Tibial artery (tissue), 4 donors: Measurements from ENCODE around the gene FBXO21.

Experiments
- DNase-seq, 2 donors: peaks; one replicate each; pipeline ENCODE4 v3.0.0-alpha.2; 2019
- H3K27ac ChIP-seq, 2 donors: fragments of 200-600 bp; sonication (generic) in 1 of 2; 1 replicate in 1 of 2; 2 replicates in 1 of 2; pipeline ENCODE4 v1.5.1; 2018 to 2019; ENCODE audit warnings: mild to moderate bottlenecking in 1 of 2
- H3K27me3 ChIP-seq, 2 donors: fragments of 200-600 bp; sonication (generic) in 1 of 2; one replicate each; pipeline versions ENCODE4 v1.5.1 to v1.6.0; 2016 to 2019
- H3K36me3 ChIP-seq, 3 donors: fragments of 200-600 bp; sonication (generic) in 2 of 3; one replicate each; pipeline ENCODE4 v1.5.1; 2016 to 2019; ENCODE audit warnings: mild to moderate bottlenecking in 2 of 3
- H3K4me1 ChIP-seq, 4 donors: fragments of 200-600 bp; sonication (generic) in 2 of 4; 1 replicate in 3 of 4; 2 replicates in 1 of 4; pipeline ENCODE4 v1.5.1; 2016 to 2019
- H3K4me3 ChIP-seq, 2 donors: fragments of 200-600 bp; sonication (generic) in 1 of 2; 1 replicate in 1 of 2; 2 replicates in 1 of 2; pipeline ENCODE4 v1.5.1; 2018 to 2019; ENCODE audit warnings: mild to moderate bottlenecking in 2 of 2
- H3K9me3 ChIP-seq, 3 donors: fragments of 200-600 bp; sonication (generic) in 1 of 3; one replicate each; pipeline ENCODE4 v1.5.1; 2016 to 2019
- intact Hi-C: fragments of 100-400 bp; cut with DNase I; formaldehyde crosslinking; loops from one replicate; pipeline ENCODE4 v1.15.0; 2023; ENCODE audit warnings: low total_unique reads
- TF ChIP-seq, protein P1 (sequence below), 2 experiments: fragments of 200-600 bp in 1 of 2; fragments of 450-650 bp in 1 of 2; IDR thresholded peaks; one replicate each; pipeline ENCODE4 v1.5.1; 2017 to 2019; ENCODE audit warnings: antibody characterized with exemption in 2 of 2, mild to moderate bottlenecking in 1 of 2, moderate library complexity in 1 of 2

Gene FBXO21

GRCh38 chr12:117129391-117129790 lies 60.9 kb downstream of the FBXO21 start:
- no peaks in the 10 kb centered on the region for H3K9me3 ChIP-seq
- intact Hi-C loops, result loop anchor here (10.0 kb wide), 1 partner anchor 425 kb away; no protein-coding TSS in a partner anchor
- H3K27ac ChIP-seq, result no peak overlapping the region
- TF ChIP-seq, protein P1, sequence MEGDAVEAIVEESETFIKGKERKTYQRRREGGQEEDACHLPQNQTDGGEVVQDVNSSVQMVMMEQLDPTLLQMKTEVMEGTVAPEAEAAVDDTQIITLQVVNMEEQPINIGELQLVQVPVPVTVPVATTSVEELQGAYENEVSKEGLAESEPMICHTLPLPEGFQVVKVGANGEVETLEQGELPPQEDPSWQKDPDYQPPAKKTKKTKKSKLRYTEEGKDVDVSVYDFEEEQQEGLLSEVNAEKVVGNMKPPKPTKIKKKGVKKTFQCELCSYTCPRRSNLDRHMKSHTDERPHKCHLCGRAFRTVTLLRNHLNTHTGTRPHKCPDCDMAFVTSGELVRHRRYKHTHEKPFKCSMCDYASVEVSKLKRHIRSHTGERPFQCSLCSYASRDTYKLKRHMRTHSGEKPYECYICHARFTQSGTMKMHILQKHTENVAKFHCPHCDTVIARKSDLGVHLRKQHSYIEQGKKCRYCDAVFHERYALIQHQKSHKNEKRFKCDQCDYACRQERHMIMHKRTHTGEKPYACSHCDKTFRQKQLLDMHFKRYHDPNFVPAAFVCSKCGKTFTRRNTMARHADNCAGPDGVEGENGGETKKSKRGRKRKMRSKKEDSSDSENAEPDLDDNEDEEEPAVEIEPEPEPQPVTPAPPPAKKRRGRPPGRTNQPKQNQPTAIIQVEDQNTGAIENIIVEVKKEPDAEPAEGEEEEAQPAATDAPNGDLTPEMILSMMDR (IDR thresholded peaks at IDR 0.05), result no peak
- no peaks in the 10 kb centered on the region for H3K4me1 ChIP-seq
- H3K4me3 ChIP-seq, result no peak overlapping the region
- H3K36me3 ChIP-seq, result no peaks in the 10 kb centered on the region
- no peak for DNase-seq
- H3K27me3 ChIP-seq, result no peaks in the 10 kb centered on the region

- H3K9me3 ChIP-seq, result no peaks in the 10 kb centered on the region
- H3K4me3 ChIP-seq, result no peak overlapping the region
- TF ChIP-seq, protein P1 (IDR thresholded peaks at IDR 0.05), result no peak
- no peaks in the 10 kb centered on the region for H3K36me3 ChIP-seq
- H3K27me3 ChIP-seq, result no peaks in the 10 kb centered on the region
- H3K4me1 ChIP-seq, result no peaks in the 10 kb centered on the region
- DNase-seq, result no peak
- intact Hi-C loops, result loop anchor here (10.0 kb wide), 1 partner anchor 423 kb away; no protein-coding TSS in a partner anchor
- H3K27ac ChIP-seq, result no peak overlapping the region
These were observed 62.1 kb downstream of the FBXO21 start for GRCh38 chr12:117127933-117128823.

- intact Hi-C loops, result loop anchor here (10.0 kb wide), 1 partner anchor 422 kb away; no protein-coding TSS in a partner anchor
- no peak for DNase-seq
- no peak overlapping the region for H3K27ac ChIP-seq
- H3K9me3 ChIP-seq, result no peaks in the 10 kb centered on the region
- H3K27me3 ChIP-seq, result no peaks in the 10 kb centered on the region
- H3K4me1 ChIP-seq, result no peaks in the 10 kb centered on the region
- no peak overlapping the region for H3K4me3 ChIP-seq
- TF ChIP-seq, protein P1 (IDR thresholded peaks at IDR 0.05), result no peak
- H3K36me3 ChIP-seq, result no peaks in the 10 kb centered on the region
These were observed 63.9 kb downstream of the FBXO21 start for GRCh38 chr12:117126335-117126734.

- H3K27ac ChIP-seq, result no peak overlapping the region
- TF ChIP-seq, protein P1 (IDR thresholded peaks at IDR 0.05), result no peak
- intact Hi-C loops, result loop anchor here (10.0 kb wide), 1 partner anchor 421 kb away; no protein-coding TSS in a partner anchor
These were observed 64.5 kb downstream of the FBXO21 start for GRCh38 chr12:117125767-117126166.

GRCh38 chr12:117125272-117125613 lies 65.0 kb downstream of the FBXO21 start:
- H3K27ac ChIP-seq, result no peak overlapping the region
- H3K9me3 ChIP-seq, result no peaks in the 10 kb centered on the region
- H3K36me3 ChIP-seq, result no peaks in the 10 kb centered on the region
- intact Hi-C loops, result loop anchor here (10.0 kb wide), 1 partner anchor 420 kb away; no protein-coding TSS in a partner anchor
- no peaks in the 10 kb centered on the region for H3K27me3 ChIP-seq
- no peak overlapping the region for H3K4me3 ChIP-seq
- no peak for DNase-seq
- H3K4me1 ChIP-seq, result no peaks in the 10 kb centered on the region
- TF ChIP-seq, protein P1 (IDR thresholded peaks at IDR 0.05), result no peak

More at GRCh38 chr12:117125767-117126166, 64.5 kb downstream of the FBXO21 start:
- H3K27me3 ChIP-seq, result no peaks in the 10 kb centered on the region
- no peak overlapping the region for H3K4me3 ChIP-seq
- no peaks in the 10 kb centered on the region for H3K9me3 ChIP-seq
- no peak for DNase-seq
- no peaks in the 10 kb centered on the region for H3K4me1 ChIP-seq
- H3K36me3 ChIP-seq, result no peaks in the 10 kb centered on the region
